IPS-18a (cell line): ENCODE measurements around the gene KCNJ6.

Experiments used
- H3K27ac ChIP-seq: one replicate; pipeline ENCODE4 v1.5.1; 2013; ENCODE audit warnings: low read length
- H3K27me3 ChIP-seq: one replicate; pipeline ENCODE4 v1.6.1; 2013; ENCODE audit warnings: mild to moderate bottlenecking, low read length; ENCODE audit not compliant: control insufficient read depth, insufficient read depth
- H3K36me3 ChIP-seq: one replicate; pipeline ENCODE4 v1.6.1; 2013; ENCODE audit warnings: low read depth, low read length; ENCODE audit not compliant: control insufficient read depth
- H3K4me1 ChIP-seq: one replicate; pipeline ENCODE4 v1.6.1; 2013; ENCODE audit warnings: low read depth, low read length; ENCODE audit not compliant: control insufficient read depth
- H3K4me3 ChIP-seq: one replicate; pipeline ENCODE4 v1.5.1; 2013; ENCODE audit warnings: low read length
- H3K9ac ChIP-seq: one replicate; pipeline ENCODE4 v1.6.1; 2013; ENCODE audit warnings: mild to moderate bottlenecking, low read length, moderate library complexity
- H3K9me3 ChIP-seq: one replicate; pipeline ENCODE4 v1.6.1; 2013; ENCODE audit warnings: low read depth, low read length; ENCODE audit not compliant: control insufficient read depth

KCNJ6 gene

DNA sequence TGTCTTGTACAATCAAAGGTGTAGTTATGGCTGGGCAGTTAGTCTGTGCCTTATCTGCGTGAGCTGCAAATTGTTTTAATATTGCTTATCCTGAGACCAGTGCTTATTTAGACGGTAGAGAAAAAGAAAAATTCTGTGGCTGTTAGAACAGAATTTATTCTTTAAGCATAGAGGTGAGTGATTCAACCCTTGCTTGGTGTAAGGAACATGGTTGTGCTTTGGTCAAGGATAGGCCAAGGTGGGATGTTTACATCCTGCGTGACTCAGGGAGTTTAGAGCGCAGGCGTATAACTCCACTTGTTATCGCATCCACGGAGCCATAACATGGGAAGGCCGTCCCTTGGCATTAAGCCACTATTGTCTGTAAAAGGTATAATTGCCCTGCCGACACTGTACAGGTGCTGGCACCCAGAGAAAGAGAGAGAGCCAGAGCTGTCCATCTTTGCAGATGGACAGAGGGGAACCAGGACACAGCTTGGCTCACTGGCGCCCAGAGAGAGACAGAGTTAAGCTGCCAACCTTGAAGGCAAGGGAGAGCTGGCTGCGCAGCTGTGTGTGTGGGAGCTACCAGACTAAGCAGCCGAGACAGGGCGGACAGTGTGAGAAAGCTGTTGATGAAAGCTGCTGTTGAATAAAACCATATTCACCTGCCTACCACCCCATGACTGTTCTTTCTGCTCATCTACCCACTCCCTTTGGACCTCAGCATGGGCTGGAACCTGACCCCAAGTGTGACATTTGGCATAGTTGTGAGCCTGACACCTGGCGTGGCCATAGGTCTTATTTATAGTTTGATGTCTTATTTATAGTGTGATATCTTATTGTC is 349.3 kb downstream of the KCNJ6 start:
- Histone ChIP-seq H3K27ac (no peak overlapping the region), H3K9ac (no peak overlapping the region), H3K27me3 (peaks cover 9% of the 10 kb centered on the region), H3K4me1 (peaks cover 14% of the 10 kb centered on the region), H3K4me3 (no peak overlapping the region), H3K36me3 (no peaks in the 10 kb centered on the region), H3K9me3 (no peaks in the 10 kb centered on the region)

DNA sequence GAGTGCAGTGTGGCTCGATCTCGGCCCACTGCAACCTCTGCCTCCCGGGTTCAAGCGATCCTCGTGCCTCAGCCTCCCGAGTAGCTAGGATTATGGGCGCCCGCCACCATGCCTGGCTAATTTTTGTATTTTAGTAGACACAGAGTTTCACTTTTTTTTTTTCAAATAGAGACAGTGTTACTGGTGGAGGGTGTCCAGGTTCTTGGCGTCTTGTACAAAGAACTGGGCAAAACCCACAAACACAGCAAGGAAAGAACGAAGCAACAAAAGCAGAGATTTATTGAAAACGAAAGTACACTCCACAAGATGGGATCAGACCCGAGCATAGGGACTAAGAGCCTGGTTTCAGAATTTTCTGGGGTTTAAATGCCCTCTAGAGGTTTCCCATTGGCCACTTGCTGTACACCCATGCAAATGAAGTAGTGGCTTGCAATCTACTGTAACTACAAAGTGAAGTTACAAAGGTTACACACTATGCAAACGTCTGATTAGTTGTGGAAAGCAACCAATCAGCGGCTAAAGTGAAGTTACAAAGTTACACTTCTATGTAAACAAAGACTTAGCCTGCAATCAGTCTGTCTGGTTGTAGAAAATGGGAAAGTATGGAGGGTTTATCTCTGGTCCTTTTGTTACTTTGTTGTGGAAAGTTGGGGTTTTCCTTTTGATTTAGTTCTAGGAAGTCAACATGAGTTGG is 350.6 kb downstream of the KCNJ6 start:
- no peaks in the 10 kb centered on the region for H3K36me3 ChIP-seq
- no peaks in the 10 kb centered on the region for H3K9me3 ChIP-seq
- H3K4me1 ChIP-seq, result peaks cover 14% of the 10 kb centered on the region
- H3K4me3 ChIP-seq, result no peak overlapping the region
- no peak overlapping the region for H3K9ac ChIP-seq
- peaks cover 9% of the 10 kb centered on the region for H3K27me3 ChIP-seq
- no peak overlapping the region for H3K27ac ChIP-seq

DNA sequence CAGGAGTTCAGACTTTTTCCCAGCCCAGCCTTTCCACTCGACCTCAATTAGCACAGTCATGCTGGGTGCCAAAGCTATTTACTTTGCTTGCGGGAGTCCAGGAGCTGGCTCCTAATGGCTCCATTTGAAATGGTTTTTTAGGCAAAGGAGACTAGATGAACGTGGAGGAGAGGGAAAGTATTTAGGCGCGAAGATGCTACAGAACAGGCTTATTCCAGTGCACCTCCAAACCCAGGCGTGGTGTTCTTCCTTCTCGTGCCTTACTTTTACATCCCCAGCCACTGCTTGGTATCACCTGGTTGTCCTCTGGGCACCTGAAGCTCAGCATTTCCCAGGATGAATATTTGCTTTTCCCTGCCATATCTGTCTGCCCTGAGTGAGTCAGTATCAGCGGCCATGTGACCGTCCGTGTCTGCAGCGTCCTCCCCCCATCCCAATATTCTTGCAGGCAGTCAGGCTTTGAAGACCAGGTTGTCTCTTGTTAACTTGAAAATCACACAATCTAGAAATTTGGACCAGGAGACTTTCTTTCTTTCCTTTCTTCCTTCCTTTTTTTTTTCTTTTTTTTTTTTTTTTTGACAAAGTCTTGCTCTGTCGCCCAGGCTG is 351.2 kb downstream of the KCNJ6 start:
- H3K9me3 ChIP-seq, result no peaks in the 10 kb centered on the region
- peak overlapping the region; percentile 33 for H3K27ac ChIP-seq
- H3K27me3 ChIP-seq, result peaks cover 9% of the 10 kb centered on the region
- peak overlapping the region; percentile 58 for H3K4me3 ChIP-seq
- peak overlapping the region; percentile 21 for H3K9ac ChIP-seq
- H3K36me3 ChIP-seq, result no peaks in the 10 kb centered on the region
- H3K4me1 ChIP-seq, result peaks cover 14% of the 10 kb centered on the region

DNA sequence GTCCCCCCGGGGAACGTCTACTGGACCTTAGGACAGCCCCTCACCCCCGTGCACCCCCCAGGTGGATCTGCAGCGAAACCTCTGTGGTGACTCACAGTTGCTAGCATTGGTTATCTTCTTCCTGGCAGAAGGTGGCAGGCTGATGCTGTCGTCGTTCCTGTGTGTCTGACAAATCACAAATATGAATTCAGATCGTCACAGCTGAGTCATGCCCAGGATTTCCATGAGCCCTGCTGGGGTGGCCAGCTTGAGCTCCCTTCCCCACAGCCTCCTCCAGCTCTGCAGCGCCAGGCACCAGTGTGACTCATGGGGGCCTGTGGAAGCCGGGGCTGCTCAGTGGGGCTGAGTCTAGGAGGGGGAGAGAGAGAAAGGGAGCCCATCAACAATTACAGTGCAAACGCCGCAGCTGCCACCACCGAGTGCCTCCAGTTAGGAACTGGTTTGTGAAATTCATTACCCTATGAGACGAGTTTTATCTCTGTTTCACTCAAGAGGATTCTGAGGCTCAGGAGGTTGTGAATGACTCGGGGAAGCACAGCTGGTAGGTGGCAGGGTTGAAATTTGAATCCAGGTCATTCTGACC is 351.8 kb downstream of the KCNJ6 start:
- peaks cover 9% of the 10 kb centered on the region for H3K27me3 ChIP-seq
- peak overlapping the region; percentile 33 for H3K27ac ChIP-seq
- peak overlapping the region; percentile 21 for H3K9ac ChIP-seq

DNA sequence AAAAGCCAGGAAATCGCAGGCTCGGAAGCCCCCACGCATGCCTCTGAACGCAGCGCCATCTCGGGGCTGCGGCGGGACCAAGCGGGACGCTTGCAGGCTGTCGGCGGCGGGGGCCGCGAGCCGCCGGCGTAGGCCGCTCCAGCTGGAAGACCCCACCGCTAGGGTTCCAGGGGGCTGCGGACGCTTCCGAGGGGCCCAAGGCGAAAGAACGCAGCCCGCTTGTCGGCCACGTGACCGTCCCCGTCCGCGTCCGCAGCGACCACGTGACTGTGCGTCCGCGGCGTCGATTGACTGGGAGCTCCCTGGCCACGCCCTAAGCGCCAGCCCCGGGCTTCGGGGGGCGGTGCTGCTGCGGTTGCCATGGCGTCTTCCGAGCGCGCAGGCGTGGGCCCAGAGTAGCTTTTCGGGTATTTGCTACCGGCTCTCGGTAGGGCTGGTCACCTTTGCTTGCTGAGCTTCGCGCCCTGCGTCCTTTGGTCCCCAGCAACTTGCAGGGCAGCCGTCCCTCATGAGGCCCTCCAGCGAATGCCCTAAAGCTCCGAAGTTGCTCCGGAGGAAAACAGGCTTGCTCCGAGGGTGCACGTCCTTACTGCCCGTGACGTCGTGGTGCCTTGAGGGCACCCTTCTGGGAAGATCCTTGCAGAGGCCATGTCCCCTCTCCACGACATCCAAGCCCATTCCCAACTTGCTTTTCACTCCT is 352.5 kb downstream of the KCNJ6 start:
- H3K27ac ChIP-seq, result no peak overlapping the region
- no peaks in the 10 kb centered on the region for H3K36me3 ChIP-seq
- H3K27me3 ChIP-seq, result peaks cover 9% of the 10 kb centered on the region
- H3K4me1 ChIP-seq, result peaks cover 14% of the 10 kb centered on the region
- no peaks in the 10 kb centered on the region for H3K9me3 ChIP-seq
- peak overlapping the region; percentile 21 for H3K9ac ChIP-seq
- H3K4me3 ChIP-seq, result peak overlapping the region; percentile 58

More for the DNA sequence above, 351.8 kb downstream of the KCNJ6 start:
- H3K36me3 ChIP-seq, result no peaks in the 10 kb centered on the region
- peaks cover 14% of the 10 kb centered on the region for H3K4me1 ChIP-seq
- no peaks in the 10 kb centered on the region for H3K9me3 ChIP-seq
- peak overlapping the region; percentile 58 for H3K4me3 ChIP-seq

DNA sequence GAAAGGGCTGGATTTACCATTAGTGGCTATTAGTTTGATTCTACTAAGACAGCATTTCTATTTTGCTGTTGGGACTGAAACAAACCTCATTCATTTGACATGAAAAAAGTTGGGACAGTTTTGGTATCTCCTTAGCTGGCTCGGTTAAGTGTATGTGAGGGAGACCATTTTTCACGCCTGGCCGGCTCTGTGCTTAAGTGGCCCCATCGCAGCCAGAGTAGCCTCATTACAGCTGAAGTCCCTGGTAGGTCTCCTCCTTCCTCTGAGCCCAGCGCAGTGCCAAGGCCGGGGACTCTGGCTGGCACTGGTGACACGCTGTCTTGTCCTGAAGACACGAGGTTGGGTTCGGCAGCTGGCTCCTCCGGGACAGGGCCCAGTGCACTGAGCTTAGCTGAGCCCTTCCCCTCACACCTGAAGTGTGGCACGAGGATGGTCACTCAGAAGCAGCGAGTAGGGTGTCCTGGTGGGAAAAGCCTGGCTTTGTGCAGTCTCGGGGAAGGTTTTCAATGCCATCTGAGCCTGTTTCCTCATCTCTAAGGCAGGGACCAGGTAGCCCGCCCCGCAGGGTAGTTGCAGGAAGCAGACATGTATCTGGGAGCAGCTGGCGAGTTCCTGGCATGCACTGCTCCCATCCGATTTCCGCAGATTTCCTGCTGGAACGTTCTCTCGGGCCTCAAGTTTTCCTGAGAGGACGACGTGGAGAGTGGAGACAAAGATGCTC is 353.2 kb downstream of the KCNJ6 start:
- Histone ChIP-seq H3K9me3 (no peaks in the 10 kb centered on the region), H3K36me3 (no peaks in the 10 kb centered on the region), H3K9ac (peak overlapping the region; percentile 4), H3K27me3 (peaks cover 9% of the 10 kb centered on the region), H3K4me3 (peak overlapping the region; percentile 45), H3K4me1 (peaks cover 14% of the 10 kb centered on the region), H3K27ac (no peak overlapping the region)

DNA sequence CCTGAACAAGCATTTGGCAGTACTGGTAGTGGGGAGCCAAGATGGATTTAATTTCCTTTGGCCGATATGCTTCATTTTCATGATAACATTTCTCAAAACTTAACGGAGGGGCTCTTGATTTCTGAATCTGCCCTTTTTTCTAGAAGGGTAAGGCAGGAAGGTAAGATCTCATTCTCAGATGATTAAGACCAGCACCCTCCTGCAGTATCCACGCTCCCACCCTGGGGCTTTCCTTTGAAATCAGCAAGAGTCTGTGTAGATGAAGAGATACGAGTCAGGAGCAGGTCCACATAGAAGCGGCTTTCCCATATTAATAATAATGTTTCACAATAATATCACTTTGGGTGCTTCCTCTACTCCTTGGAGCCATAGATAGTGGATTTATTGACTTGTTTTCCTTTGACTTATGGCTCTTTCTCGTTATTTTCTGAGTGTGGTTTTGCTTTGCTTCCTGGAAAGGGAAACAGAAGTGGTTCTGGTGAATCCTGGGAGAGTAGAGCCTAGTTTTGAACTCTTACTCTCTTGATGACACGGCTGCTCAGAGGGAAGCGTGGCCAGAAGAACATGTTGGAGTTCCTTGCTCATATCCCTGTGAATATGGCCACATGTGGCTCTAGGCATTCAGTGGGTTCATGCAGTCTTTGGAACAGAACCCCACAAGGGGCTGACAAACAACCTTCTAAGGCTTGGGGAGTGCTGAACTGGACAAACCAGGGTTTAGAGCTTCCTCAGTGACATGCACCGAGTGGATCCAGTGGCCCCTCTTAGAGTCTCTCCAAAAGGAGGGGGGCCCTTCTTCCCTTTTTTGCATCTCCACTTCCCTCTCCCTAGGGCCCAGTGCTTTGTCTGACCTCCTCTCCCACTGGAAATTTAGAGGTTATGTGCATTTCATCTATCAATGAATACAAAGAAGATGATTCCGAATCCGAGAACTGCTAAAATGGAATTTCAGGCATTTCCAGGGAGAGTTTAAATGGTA is 354.0 kb downstream of the KCNJ6 start:
- Histone ChIP-seq H3K9me3 (no peaks in the 10 kb centered on the region), H3K36me3 (no peaks in the 10 kb centered on the region), H3K27me3 (peaks cover 9% of the 10 kb centered on the region), H3K9ac (no peak overlapping the region), H3K27ac (no peak overlapping the region), H3K4me3 (no peak overlapping the region), H3K4me1 (peaks cover 14% of the 10 kb centered on the region)

DNA sequence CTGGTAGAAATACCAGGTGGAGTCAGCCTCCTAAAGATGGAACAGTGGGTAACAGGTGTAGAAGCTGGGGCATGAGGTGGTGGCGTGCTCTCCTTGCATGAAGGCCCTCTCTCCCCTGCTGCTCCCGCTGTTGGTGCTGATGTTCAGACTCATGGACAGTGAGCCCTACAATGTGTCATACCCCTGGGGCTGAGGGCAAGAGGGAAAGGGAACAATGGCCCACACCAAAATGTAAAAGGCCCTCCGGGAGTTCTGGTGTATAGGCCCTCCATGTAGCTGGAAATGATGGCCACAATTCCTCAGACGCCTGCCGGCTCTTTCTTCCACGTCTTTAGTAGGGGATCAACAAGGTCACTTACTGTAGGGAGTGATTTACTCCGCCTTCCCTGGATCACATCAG is 354.8 kb downstream of the KCNJ6 start:
- no peak overlapping the region for H3K9ac ChIP-seq
- H3K27me3 ChIP-seq, result peaks cover 9% of the 10 kb centered on the region
- H3K4me1 ChIP-seq, result peaks cover 14% of the 10 kb centered on the region
- no peaks in the 10 kb centered on the region for H3K36me3 ChIP-seq
- H3K4me3 ChIP-seq, result no peak overlapping the region
- no peaks in the 10 kb centered on the region for H3K9me3 ChIP-seq
- H3K27ac ChIP-seq, result no peak overlapping the region

DNA sequence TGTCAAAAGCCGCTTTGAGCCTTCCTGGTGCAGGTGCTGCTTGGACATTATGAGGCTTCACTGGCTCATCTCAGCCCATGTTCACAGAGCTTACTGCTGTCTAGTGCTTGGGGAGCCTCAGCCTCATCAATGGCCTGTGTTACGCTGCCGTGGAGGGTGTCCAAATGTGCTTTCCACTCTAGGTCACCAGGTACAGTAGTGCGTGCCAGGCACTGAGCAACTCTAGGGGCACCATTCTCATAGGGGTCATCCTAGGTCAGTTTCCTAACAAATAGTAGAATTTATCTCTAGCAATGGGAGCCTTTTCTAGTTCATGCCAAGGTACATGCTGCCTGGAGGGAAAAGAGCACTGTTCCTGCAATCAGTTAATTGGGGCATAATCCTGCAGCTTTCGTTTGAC is 355.9 kb downstream of the KCNJ6 start:
- H3K36me3 ChIP-seq, result no peaks in the 10 kb centered on the region
- no peak overlapping the region for H3K27ac ChIP-seq
- peaks cover 14% of the 10 kb centered on the region for H3K4me1 ChIP-seq
- no peak overlapping the region for H3K4me3 ChIP-seq
- H3K27me3 ChIP-seq, result peaks cover 9% of the 10 kb centered on the region
- no peaks in the 10 kb centered on the region for H3K9me3 ChIP-seq
- H3K9ac ChIP-seq, result no peak overlapping the region

DNA sequence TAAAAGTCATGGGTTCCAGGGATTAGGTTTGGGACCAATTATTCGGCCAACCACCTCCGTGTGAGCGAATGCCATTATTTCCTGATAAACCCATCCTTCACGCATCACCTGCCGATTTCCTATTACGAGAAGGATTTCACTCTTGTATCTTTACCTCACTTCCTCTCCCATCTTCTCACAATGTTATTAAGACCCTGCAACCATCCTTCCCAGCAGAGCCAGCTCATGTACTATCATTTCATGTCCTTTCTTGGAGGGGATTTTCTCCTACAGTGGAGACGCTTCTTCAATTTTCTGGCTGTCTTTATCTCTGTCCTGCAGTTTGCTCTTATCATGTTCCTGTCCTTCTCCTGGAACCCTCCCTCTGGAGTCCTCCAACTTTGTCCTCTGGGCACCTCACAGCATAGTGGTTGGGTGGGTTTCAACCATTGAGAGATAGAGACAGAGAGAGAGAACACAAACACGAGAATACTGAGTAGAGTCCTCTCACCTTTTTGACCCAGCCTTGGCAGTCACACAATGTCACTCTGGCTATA is 357.5 kb downstream of the KCNJ6 start:
- no peak overlapping the region for H3K9ac ChIP-seq
- H3K4me1 ChIP-seq, result no peaks in the 10 kb centered on the region
- no peaks in the 10 kb centered on the region for H3K9me3 ChIP-seq
- no peak overlapping the region for H3K27ac ChIP-seq
- peaks cover 9% of the 10 kb centered on the region for H3K27me3 ChIP-seq
- no peaks in the 10 kb centered on the region for H3K36me3 ChIP-seq
- H3K4me3 ChIP-seq, result no peak overlapping the region
